Osteoblast (primary cell): ENCODE data around the gene NCKAP5. TPM values are rescaled to one million over a fixed set of nuclear protein-coding genes. Genes with fewer than 3 reads are reported as not detected.

Source experiments
- DNase-seq: peaks from one replicate; pipeline ENCODE4 v3.0.0; 2011; ENCODE audit warnings: low spot score, mixed read lengths; ENCODE audit not compliant: insufficient read length; ENCODE audit errors: missing footprints
- H2AFZ ChIP-seq: 2 replicates; pipeline ENCODE4 v1.6.0; 2011; ENCODE audit warnings: mild to moderate bottlenecking, low read length
- H3K27ac ChIP-seq: 2 replicates; pipeline ENCODE4 v1.5.1; 2011; ENCODE audit warnings: mild to moderate bottlenecking, low read depth, low read length, moderate library complexity
- H3K27me3 ChIP-seq: 2 replicates; pipeline ENCODE4 v1.6.0; 2012; ENCODE audit warnings: mild to moderate bottlenecking, control low read depth, inconsistent platforms, low read length, moderate library complexity; ENCODE audit not compliant: insufficient read depth
- H3K36me3 ChIP-seq: 2 replicates; pipeline ENCODE4 v1.5.1; 2011; ENCODE audit warnings: mild to moderate bottlenecking, low read length, control low read depth, moderate library complexity; ENCODE audit not compliant: insufficient read depth
- H3K4me1 ChIP-seq: 2 replicates; pipeline ENCODE4 v1.5.1; 2011; ENCODE audit warnings: mild to moderate bottlenecking, low read length, control low read depth, moderate library complexity; ENCODE audit not compliant: insufficient read depth
- H3K4me2 ChIP-seq: 2 replicates; pipeline ENCODE4 v1.6.0; 2011; ENCODE audit warnings: mild to moderate bottlenecking, low read length; ENCODE audit not compliant: insufficient read depth
- H3K4me3 ChIP-seq: fragments of 200-600 bp; sonication (generic); 3 replicates; pipeline ENCODE4 v1.5.1; 2012; ENCODE audit warnings: mild to moderate bottlenecking, low read length, inconsistent platforms; ENCODE audit not compliant: insufficient read depth
- H3K79me2 ChIP-seq: 2 replicates; pipeline ENCODE4 v1.6.0; 2012; ENCODE audit warnings: mild to moderate bottlenecking, low read length, control low read depth, inconsistent platforms; ENCODE audit not compliant: insufficient read depth
- H3K9me3 ChIP-seq: 2 replicates; pipeline ENCODE4 v1.5.1; 2011; ENCODE audit warnings: low read depth, low read length, control low read depth
- H4K20me1 ChIP-seq: 2 replicates; pipeline ENCODE4 v1.6.0; 2012; ENCODE audit warnings: mild to moderate bottlenecking, low read length, control low read depth; ENCODE audit not compliant: insufficient read depth
- CTCF ChIP-seq: IDR thresholded peaks from 2 replicates; pipeline ENCODE4 v1.5.1; 2011; ENCODE audit warnings: mild to moderate bottlenecking, low read depth, low read length, moderate library complexity; ENCODE audit errors: extremely low read depth
- total RNA-seq: library from RNA; depleted of rRNA; stranded (reverse); fragments of >200 nt; gene quantifications from 2 replicates; pipeline ENCODE4 v1.2.3, GENCODE V29; 2012

NCKAP5 gene
- total RNA-seq, 1 donor = 1.8 TPM

- H3K4me3 ChIP-seq = no peak overlapping the region
- no peaks in the 10 kb centered on the region for H3K36me3 ChIP-seq
Observed at GRCh38 chr2:133457861-133458260, 110.4 kb downstream of the NCKAP5 start.

DNA sequence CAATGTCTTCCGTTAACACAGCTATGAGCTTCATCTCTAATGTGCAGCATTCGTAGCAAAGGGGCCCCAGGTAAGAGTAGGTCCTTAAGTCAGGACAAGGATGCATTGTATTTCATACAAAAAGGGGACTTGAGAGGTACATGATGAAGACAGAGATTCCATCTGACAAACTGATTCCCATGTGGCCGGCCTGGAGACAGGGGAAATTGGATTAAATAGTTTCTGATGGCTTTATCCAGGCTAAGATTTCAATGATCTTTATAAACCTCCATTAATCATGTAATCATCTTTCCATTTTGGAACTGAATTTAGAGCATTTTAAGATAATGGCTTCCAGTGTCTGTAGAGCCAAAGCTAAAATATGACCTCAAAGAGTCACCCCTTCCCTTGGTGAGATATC lies 111.3 kb downstream of the NCKAP5 start:
- H3K79me2 ChIP-seq = no peaks in the 10 kb centered on the region
- no peak overlapping the region for H2AFZ ChIP-seq
- H3K36me3 ChIP-seq = no peaks in the 10 kb centered on the region
- no peaks in the 10 kb centered on the region for H3K9me3 ChIP-seq
- H3K27ac ChIP-seq = no peak overlapping the region
- no peak overlapping the region for H3K4me2 ChIP-seq
- no peak for TF ChIP-seq CTCF
- H4K20me1 ChIP-seq = no peaks in the 10 kb centered on the region
- no peak overlapping the region for H3K4me3 ChIP-seq
- no peaks in the 10 kb centered on the region for H3K27me3 ChIP-seq
- H3K4me1 ChIP-seq = no peaks in the 10 kb centered on the region
- no peak for DNase-seq

More at GRCh38 chr2:133457861-133458260, 110.4 kb downstream of the NCKAP5 start:
- TF ChIP-seq CTCF = no peak
- Histone ChIP-seq H3K79me2 (no peaks in the 10 kb centered on the region), H3K27me3 (no peaks in the 10 kb centered on the region), H3K4me1 (no peaks in the 10 kb centered on the region), H3K9me3 (no peaks in the 10 kb centered on the region), H3K4me2 (no peak overlapping the region), H3K27ac (no peak overlapping the region), H2AFZ (no peak overlapping the region), H4K20me1 (no peaks in the 10 kb centered on the region)
- no peak for DNase-seq

DNA sequence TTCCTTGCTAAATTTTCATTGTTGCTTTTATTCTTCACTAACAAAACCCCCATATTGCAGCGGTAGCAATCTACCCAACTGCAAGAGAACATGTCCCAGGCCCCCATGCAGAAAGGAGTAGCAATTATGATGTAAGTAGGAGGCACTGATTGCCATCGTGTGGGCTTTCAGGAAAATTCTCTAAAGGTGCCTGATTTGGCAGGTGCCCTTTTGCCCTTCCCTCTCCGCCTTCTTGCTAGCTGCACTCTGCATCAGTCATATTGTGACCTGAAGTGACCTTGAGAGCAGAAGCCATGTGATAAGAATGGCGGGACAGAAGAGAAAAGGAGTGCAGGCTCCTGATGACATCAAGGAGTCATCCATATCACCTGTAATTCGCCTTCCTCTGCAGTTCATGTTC lies 112.1 kb downstream of the NCKAP5 start:
- no peaks in the 10 kb centered on the region for H3K36me3 ChIP-seq
- no peak for DNase-seq
- H2AFZ ChIP-seq = no peak overlapping the region
- no peak for TF ChIP-seq CTCF
- no peaks in the 10 kb centered on the region for H3K9me3 ChIP-seq
- H3K4me2 ChIP-seq = no peak overlapping the region
- no peaks in the 10 kb centered on the region for H3K27me3 ChIP-seq
- no peak overlapping the region for H3K27ac ChIP-seq
- H3K4me1 ChIP-seq = no peaks in the 10 kb centered on the region
- no peaks in the 10 kb centered on the region for H3K79me2 ChIP-seq
- no peak overlapping the region for H3K4me3 ChIP-seq
- H4K20me1 ChIP-seq = no peaks in the 10 kb centered on the region

DNA sequence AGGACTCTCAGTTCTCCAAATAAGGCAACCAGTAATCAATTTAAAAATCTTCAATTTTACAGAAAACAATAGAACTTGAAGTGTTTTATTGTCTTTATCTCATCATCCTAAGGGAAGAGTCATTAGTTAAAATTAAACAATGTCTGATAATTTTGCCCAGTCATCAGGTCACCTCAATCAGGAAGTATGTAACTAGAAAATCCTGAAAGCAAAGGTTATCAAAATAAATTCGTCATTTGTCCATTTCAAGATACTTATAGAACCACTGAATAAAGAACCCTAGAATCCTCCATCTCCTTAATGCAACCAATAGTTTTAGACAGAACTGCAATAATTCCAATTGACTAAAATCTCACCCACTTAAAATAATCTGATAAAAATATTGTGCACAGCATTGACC lies 115.2 kb downstream of the NCKAP5 start:
- no peaks in the 10 kb centered on the region for H3K4me1 ChIP-seq
- TF ChIP-seq CTCF = no peak
- no peak overlapping the region for H3K27ac ChIP-seq
- H3K36me3 ChIP-seq = no peaks in the 10 kb centered on the region
- H4K20me1 ChIP-seq = no peaks in the 10 kb centered on the region
- H3K27me3 ChIP-seq = no peaks in the 10 kb centered on the region
- no peaks in the 10 kb centered on the region for H3K79me2 ChIP-seq
- DNase-seq = no peak
- H2AFZ ChIP-seq = no peak overlapping the region
- no peak overlapping the region for H3K4me2 ChIP-seq
- no peaks in the 10 kb centered on the region for H3K9me3 ChIP-seq
- no peak overlapping the region for H3K4me3 ChIP-seq
